ENCODE measurements around the gene NAALADL2. TPM values are rescaled to one million over a fixed set of nuclear protein-coding genes. Genes with fewer than 3 reads are reported as not detected.

Gene NAALADL2
- total RNA-seq, 1 donor from 2014 or later: 11.5 TPM

DNA sequence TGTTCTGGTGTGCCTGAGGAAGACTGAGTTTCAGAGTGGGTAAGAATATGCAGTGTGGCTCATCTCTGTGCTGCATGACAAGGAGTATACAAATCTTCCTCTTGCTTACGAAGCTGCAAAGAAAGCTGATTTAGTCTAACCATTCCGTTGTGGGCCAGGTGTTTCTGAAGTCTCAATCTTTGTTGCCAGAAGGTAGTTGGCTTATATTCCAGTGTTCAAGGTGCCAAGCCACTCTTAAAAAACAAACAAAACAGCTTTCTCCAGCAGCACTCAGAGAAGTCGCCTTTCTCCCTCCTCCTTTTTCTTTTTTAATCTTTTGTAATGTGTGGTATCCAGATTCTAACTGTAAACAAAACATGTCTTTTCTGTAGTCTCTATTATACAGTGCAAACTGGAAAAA, 872.4 kb downstream of the NAALADL2 start:
- Histone ChIP-seq H3K9me3 (ENCODE audit: low read depth) (no peaks in the 10 kb centered on the region), H4K20me1 (ENCODE audit: low read depth) (no peaks in the 10 kb centered on the region), H3K79me2 (ENCODE audit: low read depth) (no peaks in the 10 kb centered on the region), H3F3A (ENCODE audit: low read depth) (no peaks in the 10 kb centered on the region), H2AFZ (replicated peaks) (no peak overlapping the region), H3K27ac (no peak overlapping the region), H3K36me3 (no peaks in the 10 kb centered on the region), H3K4me3 (no peak overlapping the region), H3K4me2 (no peak overlapping the region), H3K9ac (no peak overlapping the region), H3K4me1 (no peaks in the 10 kb centered on the region), H3K27me3 (no peaks in the 10 kb centered on the region)
- Mint-ChIP-seq H3K9me3 (peaks cover 15% of the 10 kb centered on the region), H3K36me3 (no peaks in the 10 kb centered on the region), H3K4me1 (no peaks in the 10 kb centered on the region), H3K27me3 (ENCODE audit: insufficient read depth, low read depth) (peaks cover 3% of the 10 kb centered on the region), H3K4me3 (no peak overlapping the region), H3K27ac (no peak overlapping the region)
- TF ChIP-seq EZH2 (IDR thresholded peaks at IDR 0.05): no peak
- TF ChIP-seq, protein P1, sequence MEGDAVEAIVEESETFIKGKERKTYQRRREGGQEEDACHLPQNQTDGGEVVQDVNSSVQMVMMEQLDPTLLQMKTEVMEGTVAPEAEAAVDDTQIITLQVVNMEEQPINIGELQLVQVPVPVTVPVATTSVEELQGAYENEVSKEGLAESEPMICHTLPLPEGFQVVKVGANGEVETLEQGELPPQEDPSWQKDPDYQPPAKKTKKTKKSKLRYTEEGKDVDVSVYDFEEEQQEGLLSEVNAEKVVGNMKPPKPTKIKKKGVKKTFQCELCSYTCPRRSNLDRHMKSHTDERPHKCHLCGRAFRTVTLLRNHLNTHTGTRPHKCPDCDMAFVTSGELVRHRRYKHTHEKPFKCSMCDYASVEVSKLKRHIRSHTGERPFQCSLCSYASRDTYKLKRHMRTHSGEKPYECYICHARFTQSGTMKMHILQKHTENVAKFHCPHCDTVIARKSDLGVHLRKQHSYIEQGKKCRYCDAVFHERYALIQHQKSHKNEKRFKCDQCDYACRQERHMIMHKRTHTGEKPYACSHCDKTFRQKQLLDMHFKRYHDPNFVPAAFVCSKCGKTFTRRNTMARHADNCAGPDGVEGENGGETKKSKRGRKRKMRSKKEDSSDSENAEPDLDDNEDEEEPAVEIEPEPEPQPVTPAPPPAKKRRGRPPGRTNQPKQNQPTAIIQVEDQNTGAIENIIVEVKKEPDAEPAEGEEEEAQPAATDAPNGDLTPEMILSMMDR (IDR thresholded peaks at IDR 0.05): no peak
- TF ChIP-seq EZH2phosphoT487 (IDR thresholded peaks at IDR 0.05): no peak
- no peak for DNase-seq (ENCODE audit: low spot score)

DNA sequence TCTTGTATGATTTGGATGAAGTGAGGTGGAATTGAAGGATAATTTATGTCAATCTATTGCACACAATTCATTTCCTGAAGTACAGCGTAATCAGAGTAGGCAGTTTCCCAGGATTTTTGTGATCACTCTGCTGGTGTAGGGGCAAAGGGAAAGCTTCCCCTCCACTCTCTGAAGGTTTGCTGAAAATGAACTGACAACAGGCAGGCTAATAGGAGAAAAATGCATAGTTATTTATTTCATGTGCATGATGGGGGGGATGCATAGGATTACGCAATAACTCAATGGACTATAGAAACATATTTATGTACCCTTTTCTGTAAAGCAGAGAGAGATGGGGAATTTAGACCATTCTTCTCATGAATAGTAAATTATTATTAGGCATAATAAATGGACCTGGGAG, 872.9 kb downstream of the NAALADL2 start:
- no peak overlapping the region for H3K27ac Mint-ChIP-seq
- H3K9ac ChIP-seq: no peak overlapping the region
- no peak for DNase-seq (ENCODE audit: low spot score)
- H3K27ac ChIP-seq: no peak overlapping the region
- H3F3A ChIP-seq (ENCODE audit: low read depth): no peaks in the 10 kb centered on the region
- no peak overlapping the region for H3K4me2 ChIP-seq
- no peaks in the 10 kb centered on the region for H3K4me1 Mint-ChIP-seq
- no peaks in the 10 kb centered on the region for H3K9me3 ChIP-seq (ENCODE audit: low read depth)
- H3K4me1 ChIP-seq: no peaks in the 10 kb centered on the region
- H2AFZ ChIP-seq (replicated peaks): no peak overlapping the region
- no peaks in the 10 kb centered on the region for H3K27me3 ChIP-seq
- no peaks in the 10 kb centered on the region for H3K36me3 ChIP-seq
- H3K4me3 ChIP-seq: no peak overlapping the region
- no peaks in the 10 kb centered on the region for H3K36me3 Mint-ChIP-seq
- H3K4me3 Mint-ChIP-seq: no peak overlapping the region
- peaks cover 13% of the 10 kb centered on the region for H3K9me3 Mint-ChIP-seq
- H3K79me2 ChIP-seq (ENCODE audit: low read depth): no peaks in the 10 kb centered on the region
- H4K20me1 ChIP-seq (ENCODE audit: low read depth): no peaks in the 10 kb centered on the region
- TF ChIP-seq, protein P1 (IDR thresholded peaks at IDR 0.05): no peak
- TF ChIP-seq EZH2phosphoT487 (IDR thresholded peaks at IDR 0.05) (no peak), EZH2 (IDR thresholded peaks at IDR 0.05) (no peak)
- peaks cover 3% of the 10 kb centered on the region for H3K27me3 Mint-ChIP-seq (ENCODE audit: insufficient read depth, low read depth)

DNA sequence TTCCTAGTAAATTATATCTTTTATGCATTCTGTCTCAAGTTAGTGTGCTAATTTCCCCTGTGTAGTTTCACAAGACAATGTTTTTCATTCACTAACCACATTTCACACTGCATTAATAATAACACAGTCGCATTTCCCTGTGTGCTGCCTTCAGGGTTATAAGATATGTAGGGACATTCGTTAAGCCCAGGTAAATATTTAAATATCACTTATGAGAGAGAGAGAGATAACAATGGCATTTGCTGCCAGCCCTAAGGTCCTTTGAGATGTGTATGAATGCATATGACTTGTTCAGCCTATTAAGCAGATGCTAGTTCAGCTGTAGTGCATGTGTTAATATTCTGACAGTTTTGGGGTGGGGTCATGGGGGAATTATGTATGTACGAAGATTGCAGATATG, 876.7 kb downstream of the NAALADL2 start:
- Mint-ChIP-seq H3K27me3 (ENCODE audit: insufficient read depth, low read depth) (peaks cover 3% of the 10 kb centered on the region), H3K27ac (no peak overlapping the region)
- H3K4me3 ChIP-seq: no peak overlapping the region

DNA sequence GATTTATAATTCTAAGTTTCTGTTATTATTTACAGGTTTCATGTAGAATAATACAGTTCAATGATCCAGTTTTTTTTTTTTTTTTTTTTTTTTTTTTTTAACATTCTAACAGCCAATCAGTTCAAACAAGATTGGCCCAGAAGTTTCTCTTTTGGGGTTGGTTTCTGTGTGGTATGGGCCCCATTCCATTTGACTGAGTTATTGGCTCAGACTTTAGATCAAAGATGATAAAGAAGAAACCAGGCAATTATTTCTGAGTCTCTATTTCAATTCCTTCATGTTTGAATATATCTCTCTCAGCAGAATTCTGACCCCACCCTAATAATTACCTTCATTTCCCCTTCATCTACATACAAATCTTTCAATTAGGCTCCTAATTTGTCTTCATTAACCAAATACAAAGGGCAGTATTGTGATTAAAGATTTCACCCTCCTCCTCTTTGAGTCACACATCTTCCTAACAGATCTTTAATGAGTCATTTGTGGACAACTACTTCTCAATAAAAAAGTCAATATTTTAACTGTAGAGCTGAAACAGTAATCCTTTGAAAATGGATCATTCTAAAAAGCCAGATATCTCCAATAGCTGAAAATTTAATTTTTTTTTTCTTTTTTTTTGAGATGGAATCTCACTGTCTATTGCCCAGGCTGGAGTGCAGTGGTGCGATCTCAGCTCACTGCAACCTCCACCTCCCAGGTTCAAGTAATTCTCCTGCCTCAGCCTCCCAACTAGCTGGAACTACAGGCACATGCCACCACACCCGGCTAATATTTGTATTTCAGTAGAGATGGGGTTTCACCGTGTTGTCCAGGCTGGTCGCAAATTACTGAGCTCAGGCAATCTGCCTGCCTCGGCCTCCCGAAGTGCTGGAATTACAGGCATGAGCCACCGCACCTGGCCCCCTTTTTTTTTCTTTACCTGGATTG, 878.8 kb downstream of the NAALADL2 start:
- H4K20me1 ChIP-seq (ENCODE audit: low read depth): no peaks in the 10 kb centered on the region
- Mint-ChIP-seq H3K27me3 (ENCODE audit: insufficient read depth, low read depth) (no peaks in the 10 kb centered on the region), H3K27ac (no peak overlapping the region), H3K36me3 (no peaks in the 10 kb centered on the region), H3K9me3 (peaks cover 9% of the 10 kb centered on the region), H3K4me1 (no peaks in the 10 kb centered on the region), H3K4me3 (no peak overlapping the region)
- H3K36me3 ChIP-seq: no peaks in the 10 kb centered on the region
- H3K9me3 ChIP-seq (ENCODE audit: low read depth): no peaks in the 10 kb centered on the region
- no peak overlapping the region for H2AFZ ChIP-seq (replicated peaks)
- no peaks in the 10 kb centered on the region for H3K79me2 ChIP-seq (ENCODE audit: low read depth)
- H3K27ac ChIP-seq: no peak overlapping the region
- no peak for DNase-seq (ENCODE audit: low spot score)
- no peaks in the 10 kb centered on the region for H3K4me1 ChIP-seq
- no peaks in the 10 kb centered on the region for H3F3A ChIP-seq (ENCODE audit: low read depth)
- H3K4me2 ChIP-seq: no peak overlapping the region
- H3K27me3 ChIP-seq: no peaks in the 10 kb centered on the region
- TF ChIP-seq EZH2phosphoT487 (IDR thresholded peaks at IDR 0.05) (no peak), EZH2 (IDR thresholded peaks at IDR 0.05) (no peak)
- TF ChIP-seq, protein P1 (IDR thresholded peaks at IDR 0.05): no peak
- no peak overlapping the region for H3K4me3 ChIP-seq
- H3K9ac ChIP-seq: no peak overlapping the region

More for the DNA sequence above, 876.7 kb downstream of the NAALADL2 start:
- H3F3A ChIP-seq (ENCODE audit: low read depth): no peaks in the 10 kb centered on the region
- no peaks in the 10 kb centered on the region for H3K9me3 ChIP-seq (ENCODE audit: low read depth)
- H3K4me1 ChIP-seq: no peaks in the 10 kb centered on the region
- no peak for TF ChIP-seq EZH2phosphoT487 (IDR thresholded peaks at IDR 0.05)
- no peaks in the 10 kb centered on the region for H3K27me3 ChIP-seq
- no peaks in the 10 kb centered on the region for H3K36me3 ChIP-seq
- no peaks in the 10 kb centered on the region for H3K79me2 ChIP-seq (ENCODE audit: low read depth)
- Mint-ChIP-seq H3K4me1 (no peaks in the 10 kb centered on the region), H3K9me3 (peaks cover 13% of the 10 kb centered on the region), H3K4me3 (no peak overlapping the region), H3K36me3 (no peaks in the 10 kb centered on the region)
- DNase-seq (ENCODE audit: low spot score): no peak
- no peak overlapping the region for H3K9ac ChIP-seq
- no peaks in the 10 kb centered on the region for H4K20me1 ChIP-seq (ENCODE audit: low read depth)
- H3K4me2 ChIP-seq: no peak overlapping the region
- no peak overlapping the region for H2AFZ ChIP-seq (replicated peaks)
- no peak overlapping the region for H3K27ac ChIP-seq

Measured in neural progenitor cell (in vitro differentiated cells).